H9 (cell line): ENCODE results near the gene MYO15B. TPM values are rescaled to one million over a fixed set of nuclear protein-coding genes. Genes with fewer than 3 reads are reported as not detected.

Experiments
- DNase-seq: peaks from one replicate; pipeline ENCODE4 v3.0.0-alpha.2; 2017
- H2AFZ ChIP-seq: one replicate; pipeline ENCODE4 v1.6.1; 2013; ENCODE audit warnings: mild to moderate bottlenecking, low read length, control low read depth, moderate library complexity
- H2AK5ac ChIP-seq: 2 replicates; pipeline ENCODE4 v1.6.1; 2013; ENCODE audit warnings: low read length, control low read depth, mixed read lengths; ENCODE audit not compliant: insufficient read length
- H2BK120ac ChIP-seq: one replicate; pipeline ENCODE4 v1.6.1; 2013; ENCODE audit warnings: low read depth, mild to moderate bottlenecking, low read length, control low read depth, inconsistent platforms; ENCODE audit not compliant: poor library complexity, severe bottlenecking
- H2BK12ac ChIP-seq: 2 replicates; pipeline ENCODE4 v1.6.1; 2013; ENCODE audit warnings: low read length, control low read depth, mixed read lengths, low read depth; ENCODE audit not compliant: insufficient read length
- H2BK15ac ChIP-seq: 2 replicates; pipeline ENCODE4 v1.6.1; 2013; ENCODE audit warnings: low read depth, low read length, control low read depth
- H2BK20ac ChIP-seq: one replicate; pipeline ENCODE4 v1.6.1; 2013; ENCODE audit warnings: low read depth, mild to moderate bottlenecking, low read length, control low read depth, inconsistent platforms; ENCODE audit not compliant: poor library complexity, severe bottlenecking
- H2BK5ac ChIP-seq: 2 replicates; pipeline ENCODE4 v1.6.1; 2013; ENCODE audit warnings: low read length, control low read depth, mixed read lengths; ENCODE audit not compliant: insufficient read length
- H3K14ac ChIP-seq: 2 replicates; pipeline ENCODE4 v1.6.1; 2013; ENCODE audit warnings: low read length, control low read depth; ENCODE audit not compliant: insufficient read depth
- H3K18ac ChIP-seq: 2 replicates; pipeline ENCODE4 v1.6.1; 2013; ENCODE audit warnings: low read depth, mild to moderate bottlenecking, mixed read lengths, low read length, control low read depth; ENCODE audit not compliant: insufficient read length
- H3K23ac ChIP-seq: 2 replicates; pipeline ENCODE4 v1.6.1; 2013; ENCODE audit warnings: low read length, control low read depth, mixed read lengths, low read depth; ENCODE audit not compliant: insufficient read length
- H3K23me2 ChIP-seq: 2 replicates; pipeline ENCODE4 v1.6.1; 2013; ENCODE audit warnings: low read depth, mild to moderate bottlenecking, mixed read lengths, low read length, control low read depth; ENCODE audit not compliant: insufficient read length, poor library complexity, severe bottlenecking
- H3K27ac ChIP-seq: 2 replicates; pipeline ENCODE4 v1.5.1; 2013; ENCODE audit warnings: low read length, control low read depth, mixed read lengths, low read depth; ENCODE audit not compliant: insufficient read length
- H3K27me3 ChIP-seq: 2 replicates; pipeline ENCODE4 v1.6.1; 2013; ENCODE audit warnings: low read length, control low read depth, inconsistent platforms; ENCODE audit not compliant: insufficient read depth
- H3K4ac ChIP-seq: 2 replicates; pipeline ENCODE4 v1.6.1; 2013; ENCODE audit warnings: low read depth, mild to moderate bottlenecking, control low read depth, inconsistent platforms, low read length, moderate library complexity
- H3K4me1 ChIP-seq: 2 replicates; pipeline ENCODE4 v1.6.1; 2013; ENCODE audit warnings: low read length, control low read depth, inconsistent platforms; ENCODE audit not compliant: insufficient read depth
- H3K4me2 ChIP-seq: 2 replicates; pipeline ENCODE4 v1.6.1; 2013; ENCODE audit warnings: low read length, control low read depth, mixed read lengths; ENCODE audit not compliant: insufficient read length, insufficient read depth
- H3K56ac ChIP-seq: 2 replicates; pipeline ENCODE4 v1.6.1; 2013; ENCODE audit warnings: low read depth, mild to moderate bottlenecking, mixed read lengths, low read length, control low read depth; ENCODE audit not compliant: insufficient read length
- H3K79me1 ChIP-seq: 2 replicates; pipeline ENCODE4 v1.6.1; 2013; ENCODE audit warnings: low read depth, mild to moderate bottlenecking, moderate library complexity, low read length, control low read depth, inconsistent platforms; ENCODE audit not compliant: insufficient read depth, poor library complexity, severe bottlenecking
- H3K79me2 ChIP-seq: 2 replicates; pipeline ENCODE4 v1.6.1; 2013; ENCODE audit warnings: low read length, control low read depth, inconsistent platforms; ENCODE audit not compliant: insufficient read depth
- H3K9ac ChIP-seq: 2 replicates; pipeline ENCODE4 v1.6.1; 2013; ENCODE audit warnings: low read length, control low read depth, mixed read lengths; ENCODE audit not compliant: insufficient read length; ENCODE audit errors: extremely low read depth
- H3K9me3 ChIP-seq: one replicate; pipeline ENCODE4 v1.6.1; 2013; ENCODE audit warnings: low read depth, low read length, inconsistent platforms; ENCODE audit not compliant: control insufficient read depth
- H3T11ph ChIP-seq: one replicate; pipeline ENCODE4 v1.6.1; 2013; ENCODE audit warnings: mild to moderate bottlenecking, low read length, control low read depth, inconsistent platforms
- H4K20me1 ChIP-seq: one replicate; pipeline ENCODE4 v1.6.1; 2013; ENCODE audit not compliant: control insufficient read depth, insufficient read length, insufficient read depth
- H4K5ac ChIP-seq: 2 replicates; pipeline ENCODE4 v1.6.1; 2013; ENCODE audit warnings: low read depth, mild to moderate bottlenecking, mixed read lengths, low read length, control low read depth; ENCODE audit not compliant: insufficient read length
- H4K8ac ChIP-seq: replicated peaks from 2 replicates; pipeline ENCODE4 v1.6.1; 2013; ENCODE audit warnings: low read length, control low read depth, mixed read lengths, low read depth; ENCODE audit not compliant: insufficient read length
- H4K91ac ChIP-seq: 2 replicates; pipeline ENCODE4 v1.6.1; 2013; ENCODE audit warnings: low read depth, mild to moderate bottlenecking, moderate library complexity, mixed read lengths, low read length, control low read depth; ENCODE audit not compliant: insufficient read length
- H3K27ac Mint-ChIP-seq, 3 experiments: 2 replicates in 2 of 3; 3 replicates in 1 of 3; pipeline ENCODE4 v1.8.0; 2020 to 2021; ENCODE audit warnings: mixed read lengths in 3 of 3, mild to moderate bottlenecking in 1 of 3, moderate library complexity in 1 of 3
- H3K27me3 Mint-ChIP-seq: 2 replicates; pipeline ENCODE4 v1.8.0; 2021; ENCODE audit warnings: low read depth, mild to moderate bottlenecking, moderate library complexity, mixed read lengths
- H3K36me3 Mint-ChIP-seq, 3 experiments: 2 replicates in 2 of 3; 3 replicates in 1 of 3; pipeline ENCODE4 v1.8.0; 2020 to 2021; ENCODE audit warnings: low read depth in 3 of 3, mixed read lengths in 3 of 3; ENCODE audit not compliant: insufficient read depth in 1 of 3
- H3K4me1 Mint-ChIP-seq, 2 experiments: 2 replicates each; pipeline ENCODE4 v1.8.0; 2020; ENCODE audit warnings: mixed read lengths in 2 of 2
- H3K4me3 Mint-ChIP-seq, 2 experiments: 2 replicates in 1 of 2; 3 replicates in 1 of 2; pipeline ENCODE4 v1.8.0; 2020 to 2021; ENCODE audit warnings: mild to moderate bottlenecking in 2 of 2, mixed read lengths in 2 of 2, moderate library complexity in 1 of 2
- H3K9me3 Mint-ChIP-seq, 2 experiments: 2 replicates in 1 of 2; 3 replicates in 1 of 2; pipeline ENCODE4 v1.8.0; 2020; ENCODE audit warnings: mild to moderate bottlenecking in 2 of 2, mixed read lengths in 2 of 2, moderate library complexity in 1 of 2
- CTCF ChIP-seq: fragments of 200-600 bp; sonication (generic); conservative IDR thresholded peaks from 3 replicates; pipeline ENCODE4 v1.8.0; 2021; ENCODE audit warnings: antibody characterized with exemption, mild to moderate bottlenecking
- WGBS: extraction: QIAGEN DNeasy Blood & Tissue Kit; methylation state at CpG from one replicate; pipeline ENCODE4 v1.1.7; 2013; ENCODE audit warnings: missing lambda C conversion rate, low lambda C conversion rate, mixed read lengths; ENCODE audit not compliant: insufficient read length; ENCODE audit errors: extremely low coverage; 5-methylcytosine and 5-hydroxymethylcytosine counted together
- total RNA-seq: library from RNA; stranded (reverse); gene quantifications from 2 replicates; pipeline ENCODE4 v1.2.1, GENCODE V29; 2021

The MYO15B gene
- total RNA-seq, 1 experiment from 2014 or later: 41.9 TPM

GRCh38 chr17:75647061-75647460 lies 59.5 kb downstream of the MYO15B start:
- no peak overlapping the region for H2BK5ac ChIP-seq
- H2BK12ac ChIP-seq: no peak overlapping the region
- H4K91ac ChIP-seq: no peak overlapping the region
- H4K8ac ChIP-seq: no peak overlapping the region
- H3K4me2 ChIP-seq: no peak overlapping the region
- H3K9ac ChIP-seq: no peak overlapping the region
- no peak overlapping the region for H3K14ac ChIP-seq
- H4K20me1 ChIP-seq: no peaks in the 10 kb centered on the region
- H3K4me1 ChIP-seq: peaks cover 7% of the 10 kb centered on the region; the same call in 1 of the 2 replicates
- Mint-ChIP-seq H3K27ac (peak overlapping the region in 1 of 3 experiments; percentile 75; a peak in 1 of 7 replicates), H3K36me3 (peaks cover 16 to 35% (median 34%) of the 10 kb centered on the region in 3 experiments; a peak in 6 of 7 replicates), H3K9me3 (no peaks in the 10 kb centered on the region), H3K4me1 (peaks cover 28 to 33% of the 10 kb centered on the region in 2 experiments), H3K27me3 (no peaks in the 10 kb centered on the region), H3K4me3 (no peak overlapping the region)
- H4K5ac ChIP-seq: no peak overlapping the region
- H2BK15ac ChIP-seq: no peak overlapping the region
- no peak overlapping the region for H2AFZ ChIP-seq
- no peak overlapping the region for H2AK5ac ChIP-seq
- no peaks in the 10 kb centered on the region for H3K23me2 ChIP-seq
- no peaks in the 10 kb centered on the region for H3K79me1 ChIP-seq
- H3K27ac ChIP-seq: no peak overlapping the region
- no CpG with 5 or more reads among the region's 7 CpGs for WGBS
- H3K4ac ChIP-seq: no peak overlapping the region
- no peaks in the 10 kb centered on the region for H3K79me2 ChIP-seq
- H3K56ac ChIP-seq: no peak overlapping the region
- no peak overlapping the region for H3T11ph ChIP-seq
- H3K9me3 ChIP-seq: no peaks in the 10 kb centered on the region
- H2BK20ac ChIP-seq: no peak overlapping the region
- no peaks in the 10 kb centered on the region for H3K27me3 ChIP-seq
- no peak for DNase-seq
- no peak for TF ChIP-seq CTCF
- H3K23ac ChIP-seq: no peak overlapping the region
- H3K18ac ChIP-seq: no peak overlapping the region
- no peak overlapping the region for H2BK120ac ChIP-seq
